ENCODE measurements around the gene GAS2. TPM values are rescaled to one million over a fixed set of nuclear protein-coding genes. Genes with fewer than 3 reads are reported as not detected.

GAS2 gene
- total and polyA plus RNA-seq, 9 of the 15 experiments (the other 6 are each of a cell fraction or from before 2014, with no cell fraction given), result 0.77 to 1.9 (median 1.1) TPM

DNA sequence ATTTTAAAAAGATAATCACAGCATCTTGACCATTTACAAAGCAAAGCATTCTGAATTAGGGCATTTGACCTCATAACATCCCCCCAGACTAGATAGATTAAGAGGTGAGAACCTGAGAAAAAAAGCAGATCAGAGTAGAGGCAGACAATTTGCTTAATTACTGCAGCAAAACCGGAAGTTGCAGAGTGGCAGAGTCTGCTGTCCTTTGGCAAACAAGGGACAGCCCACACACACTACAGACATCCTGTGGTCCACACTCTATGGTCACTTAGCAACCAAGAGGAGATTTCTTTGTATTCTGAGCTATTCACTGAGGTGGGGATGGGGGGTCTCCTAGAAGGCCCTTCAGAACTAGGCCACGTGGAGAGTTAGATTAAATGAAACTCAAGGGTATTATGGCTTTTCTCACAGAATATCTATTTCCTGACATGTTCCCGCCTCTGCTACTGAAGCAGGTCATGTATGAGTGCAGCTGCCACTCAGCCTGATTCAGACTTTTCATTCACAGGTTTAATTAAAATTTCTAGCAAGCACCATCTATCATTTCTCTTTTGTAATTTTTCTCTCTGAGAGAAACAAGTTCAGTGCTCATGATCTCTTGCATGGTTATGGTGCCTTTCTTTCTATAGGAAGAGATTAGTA is 114.7 kb downstream of the GAS2 start:
- no peak overlapping the region for H3K4me3 ChIP-seq
- no peak for FAIRE-seq
- H2AFZ ChIP-seq (ENCODE audit: low read depth, low read length), result no peak overlapping the region
- no peak for DNase-seq (ENCODE audit: extremely low read depth in 1 of 4, low spot score in 3 of 4)
- POLR2A ChIA-PET, result interaction anchor here (0.9 kb wide), 1 partner anchor 12 kb away, joined by 3 read pairs; no protein-coding TSS in a partner anchor
- intact Hi-C loops (cut with micrococcal nuclease) (loop anchor here (10.0 kb wide), 1 partner anchor 526 kb away; no protein-coding TSS in a partner anchor), in situ Hi-C loops (cut with MboI) (no loop called here)
- WGBS (ENCODE audit: insufficient coverage, low coverage, missing lambda C conversion rate), result 33% methylated on average over 3 of the region's 3 CpGs
- H3K4me1 ChIP-seq (replicated peaks in 1 of 2; ENCODE audit: control insufficient read depth in 2 of 2, insufficient read depth in 2 of 2, low read length in 2 of 2), result no peaks in the 10 kb centered on the region
- no peak for ATAC-seq
- H3K9ac ChIP-seq (ENCODE audit: insufficient read depth in 1 of 2, low read depth in 2 of 2, low read length in 2 of 2), result no peak overlapping the region
- H3K9me1 ChIP-seq (ENCODE audit: control insufficient read depth, insufficient read depth, low read length), result no peaks in the 10 kb centered on the region
- H4K20me1 ChIP-seq (replicated peaks; ENCODE audit: control insufficient read depth, insufficient read depth, low read length), result no peaks in the 10 kb centered on the region
- H3K4me2 ChIP-seq (ENCODE audit: insufficient read depth, low read length), result no peak overlapping the region
- no peaks in the 10 kb centered on the region for H3K36me3 ChIP-seq (ENCODE audit: control insufficient read depth, insufficient read depth, low read length)
- no peaks in the 10 kb centered on the region for H3K27me3 ChIP-seq (ENCODE audit: control insufficient read depth in 2 of 2, insufficient read depth in 2 of 2, low read length in 2 of 2)
- no peaks in the 10 kb centered on the region for H3K79me2 ChIP-seq (ENCODE audit: control insufficient read depth, insufficient read depth, low read length)
- BruUV-seq (replicated peaks), result no TSS peak
- H3K27ac ChIP-seq (ENCODE audit: extremely low read depth, low read depth, low read length), result no peak overlapping the region
- TF ChIP-seq HNRNPH1 (optimal IDR thresholded peaks at IDR 0.05; ENCODE audit: low read depth, low read length) (no peak), PHF8 (IDR thresholded peaks at IDR 0.05; ENCODE audit: borderline replicate concordance, low read length) (no peak)
- H3K9me3 ChIP-seq (replicated peaks; ENCODE audit: control insufficient read depth, insufficient read depth, low read depth, low read length), result no peaks in the 10 kb centered on the region
- CTCF ChIA-PET (ENCODE audit: low intra/inter-chr PET ratio), result no interaction called here

GRCh38 chr11:22785251-22785650 is 118.8 kb downstream of the GAS2 start:
- Histone ChIP-seq H2AFZ (ENCODE audit: low read depth, low read length) (no peak overlapping the region), H3K4me2 (ENCODE audit: insufficient read depth, low read length) (no peak overlapping the region), H3K9me3 (replicated peaks; ENCODE audit: control insufficient read depth, insufficient read depth, low read depth, low read length) (no peaks in the 10 kb centered on the region), H3K4me1 (replicated peaks in 1 of 2; ENCODE audit: control insufficient read depth in 2 of 2, insufficient read depth in 2 of 2, low read length in 2 of 2) (no peaks in the 10 kb centered on the region), H3K27ac (ENCODE audit: extremely low read depth, low read depth, low read length) (no peak overlapping the region), H4K20me1 (replicated peaks; ENCODE audit: control insufficient read depth, insufficient read depth, low read length) (no peaks in the 10 kb centered on the region), H3K9me1 (ENCODE audit: control insufficient read depth, insufficient read depth, low read length) (no peaks in the 10 kb centered on the region), H3K36me3 (ENCODE audit: control insufficient read depth, insufficient read depth, low read length) (no peaks in the 10 kb centered on the region), H3K9ac (ENCODE audit: insufficient read depth in 1 of 2, low read depth in 2 of 2, low read length in 2 of 2) (no peak overlapping the region), H3K79me2 (ENCODE audit: control insufficient read depth, insufficient read depth, low read length) (no peaks in the 10 kb centered on the region), H3K27me3 (ENCODE audit: control insufficient read depth in 2 of 2, insufficient read depth in 2 of 2, low read length in 2 of 2) (no peaks in the 10 kb centered on the region), H3K4me3 (no peak overlapping the region)
- BruUV-seq (replicated peaks), result no TSS peak
- CTCF ChIA-PET (ENCODE audit: low intra/inter-chr PET ratio), result no interaction called here
- ATAC-seq, result no peak
- DNase-seq (ENCODE audit: extremely low read depth in 1 of 4, low spot score in 3 of 4), result no peak
- FAIRE-seq, result no peak
- intact Hi-C loops (cut with micrococcal nuclease), result loop anchor here (10.0 kb wide), 1 partner anchor 530 kb away; no protein-coding TSS in a partner anchor
- POLR2A ChIA-PET, result interaction anchor here (0.6 kb wide), 1 partner anchor 16 kb away, joined by 3 read pairs; no protein-coding TSS in a partner anchor
- in situ Hi-C loops (cut with MboI), result no loop called here
- TF ChIP-seq, protein P1, sequence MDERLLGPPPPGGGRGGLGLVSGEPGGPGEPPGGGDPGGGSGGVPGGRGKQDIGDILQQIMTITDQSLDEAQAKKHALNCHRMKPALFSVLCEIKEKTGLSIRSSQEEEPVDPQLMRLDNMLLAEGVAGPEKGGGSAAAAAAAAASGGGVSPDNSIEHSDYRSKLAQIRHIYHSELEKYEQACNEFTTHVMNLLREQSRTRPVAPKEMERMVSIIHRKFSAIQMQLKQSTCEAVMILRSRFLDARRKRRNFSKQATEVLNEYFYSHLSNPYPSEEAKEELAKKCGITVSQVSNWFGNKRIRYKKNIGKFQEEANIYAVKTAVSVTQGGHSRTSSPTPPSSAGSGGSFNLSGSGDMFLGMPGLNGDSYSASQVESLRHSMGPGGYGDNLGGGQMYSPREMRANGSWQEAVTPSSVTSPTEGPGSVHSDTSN (CRISPR knock-in tag; IDR thresholded peaks at IDR 0.05; ENCODE audit: low read depth), result no peak
- TF ChIP-seq, protein P1 (tag; conservative IDR thresholded peaks at IDR 0.05; ENCODE audit: low read depth), result no peak
- TF ChIP-seq MYC (IDR thresholded peaks at IDR 0.05; ENCODE audit: low read depth, low read length) (no peak), MYC (CRISPR knock-in tag; IDR thresholded peaks at IDR 0.05; ENCODE audit: borderline replicate concordance, low read depth) (no peak), RHOXF2B (CRISPR knock-in tag; conservative IDR thresholded peaks at IDR 0.05) (no peak), ZSCAN29 (IDR thresholded peaks at IDR 0.05) (no peak), ZFPM2 (CRISPR knock-in tag; IDR thresholded peaks at IDR 0.05) (no peak), PHB2 (IDR thresholded peaks at IDR 0.05; ENCODE audit: low read depth) (no peak), TAF1 (IDR thresholded peaks at IDR 0.05; ENCODE audit: control insufficient read depth, extremely low read depth, insufficient read depth, low read length, severe bottlenecking) (no peak)
- TF ChIP-seq, protein P2, sequence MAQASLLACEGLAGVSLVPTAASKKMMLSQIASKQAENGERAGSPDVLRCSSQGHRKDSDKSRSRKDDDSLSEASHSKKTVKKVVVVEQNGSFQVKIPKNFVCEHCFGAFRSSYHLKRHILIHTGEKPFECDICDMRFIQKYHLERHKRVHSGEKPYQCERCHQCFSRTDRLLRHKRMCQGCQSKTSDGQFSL (CRISPR knock-in tag; IDR thresholded peaks at IDR 0.05), result no peak
- TF ChIP-seq, protein P2 (tag; IDR thresholded peaks at IDR 0.05), result no peak

Measured in K562 (cell line).